ENCODE results near the gene PODXL. TPM values are rescaled to one million over a fixed set of nuclear protein-coding genes. Genes with fewer than 3 reads are reported as not detected.

The PODXL gene
- total RNA-seq, 2 donors from 2014 or later: 11.2 to 14.6 TPM

- no peaks in the 10 kb centered on the region for H3K9me3 ChIP-seq
- H3K27ac ChIP-seq: no peak overlapping the region
- H3K4me3 ChIP-seq: no peak overlapping the region
- TF ChIP-seq CTCF (IDR thresholded peaks at IDR 0.05): no peak
- no peaks in the 10 kb centered on the region for H3K27me3 ChIP-seq
- no peaks in the 10 kb centered on the region for H3K36me3 ChIP-seq
- H3K9ac ChIP-seq (ENCODE audit: low read depth in 2 of 2, low read length in 2 of 2): no peak overlapping the region
- DNase-seq: no peak
- intact Hi-C loops (cut with DNase I): no loop called here
- no peaks in the 10 kb centered on the region for H3K4me1 ChIP-seq
Observed at GRCh38 chr7:131499801-131500200, 56.6 kb downstream of the PODXL start.

DNA sequence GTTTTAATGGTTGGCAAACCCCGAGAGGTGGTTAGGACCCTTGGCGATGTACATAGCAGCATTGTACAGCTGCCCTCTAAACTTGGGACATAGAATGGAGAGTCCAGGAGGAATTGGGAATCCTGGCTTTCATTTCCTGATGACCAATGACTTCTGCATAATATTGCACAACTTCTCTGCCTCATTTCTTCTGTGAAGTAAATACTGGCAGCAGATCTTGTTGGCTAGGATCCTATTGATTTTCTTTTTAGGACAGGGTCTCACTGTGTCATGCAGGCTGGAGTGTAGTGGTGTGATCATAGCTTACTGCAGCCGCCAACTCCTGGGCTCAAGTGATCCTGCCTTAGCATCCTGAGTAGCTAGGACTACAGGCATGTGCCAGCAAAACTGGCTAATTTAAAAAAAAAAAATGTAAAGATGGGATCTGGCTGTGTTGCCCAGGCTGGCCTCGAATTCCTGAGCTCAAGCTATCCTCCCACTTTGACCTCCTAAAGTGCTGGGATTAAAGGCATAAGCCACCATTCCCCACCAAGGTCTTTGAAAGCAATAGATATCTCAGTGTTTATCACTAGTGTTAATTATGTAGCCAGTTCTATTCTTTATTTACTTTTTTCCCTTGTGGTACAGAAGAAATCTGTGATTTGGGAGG, 58.1 kb downstream of the PODXL start:
- Histone ChIP-seq H3K4me3 (no peak overlapping the region), H3K9me3 (no peaks in the 10 kb centered on the region), H3K4me1 (no peaks in the 10 kb centered on the region), H3K9ac (ENCODE audit: low read depth in 2 of 2, low read length in 2 of 2) (no peak overlapping the region), H3K27ac (no peak overlapping the region), H3K36me3 (no peaks in the 10 kb centered on the region), H3K27me3 (no peaks in the 10 kb centered on the region)
- TF ChIP-seq CTCF (IDR thresholded peaks at IDR 0.05): no peak
- intact Hi-C loops (cut with DNase I): no loop called here
- DNase-seq: no peak

- TF ChIP-seq CTCF (IDR thresholded peaks at IDR 0.05): no peak
- no peaks in the 10 kb centered on the region for H3K27me3 ChIP-seq
- no peaks in the 10 kb centered on the region for H3K9me3 ChIP-seq
- H3K4me3 ChIP-seq: no peak overlapping the region
- H3K36me3 ChIP-seq: no peaks in the 10 kb centered on the region
- no peak for DNase-seq
- intact Hi-C loops (cut with DNase I): no loop called here
- H3K9ac ChIP-seq (ENCODE audit: low read depth in 2 of 2, low read length in 2 of 2): no peak overlapping the region
- no peaks in the 10 kb centered on the region for H3K4me1 ChIP-seq
- H3K27ac ChIP-seq: no peak overlapping the region
Observed at GRCh38 chr7:131497454-131497853, 59.0 kb downstream of the PODXL start.

DNA sequence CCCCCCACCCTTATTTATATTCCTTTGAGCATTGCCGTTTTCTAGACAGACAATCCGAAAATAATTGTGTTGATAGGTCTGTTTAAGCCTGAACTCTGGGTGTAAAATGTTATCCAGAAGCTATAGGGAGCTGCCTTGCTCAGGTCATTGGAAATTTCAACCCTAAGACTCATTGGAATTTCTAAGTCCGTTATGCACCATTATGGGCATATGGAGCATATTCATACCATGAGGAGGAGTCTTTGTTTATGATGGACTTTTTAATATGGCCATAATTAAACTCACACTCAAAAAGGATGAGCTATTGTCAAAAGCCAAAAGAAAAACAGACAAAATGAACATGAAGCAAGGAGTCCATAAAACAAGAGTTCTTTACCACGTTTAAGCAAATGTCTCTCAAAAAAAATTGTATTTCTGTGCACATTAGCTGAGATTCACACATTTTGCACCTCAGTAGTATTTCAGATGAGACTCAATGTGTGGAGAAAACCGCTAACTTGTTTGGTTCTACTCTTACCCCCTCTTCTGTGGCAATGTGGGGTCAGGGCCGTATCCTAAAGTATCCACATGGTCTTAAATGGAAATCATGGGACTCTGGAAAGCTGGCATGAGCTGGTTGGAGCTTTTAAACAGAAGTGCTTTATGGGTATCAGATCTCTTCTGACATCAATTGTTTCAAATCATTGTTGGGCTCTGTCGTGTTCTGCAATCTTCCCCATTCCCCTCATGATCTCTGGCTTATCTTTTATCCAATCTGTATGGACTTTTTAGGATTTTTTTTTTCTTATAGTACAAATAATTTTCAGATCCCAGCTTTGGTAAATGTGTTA, 60.5 kb downstream of the PODXL start:
- Histone ChIP-seq H3K4me1 (no peaks in the 10 kb centered on the region), H3K36me3 (no peaks in the 10 kb centered on the region), H3K9me3 (no peaks in the 10 kb centered on the region), H3K4me3 (no peak overlapping the region), H3K27me3 (no peaks in the 10 kb centered on the region), H3K27ac (no peak overlapping the region), H3K9ac (ENCODE audit: low read depth in 2 of 2, low read length in 2 of 2) (no peak overlapping the region)
- intact Hi-C loops (cut with DNase I): no loop called here
- no peak for DNase-seq
- no peak for TF ChIP-seq CTCF (IDR thresholded peaks at IDR 0.05)

DNA sequence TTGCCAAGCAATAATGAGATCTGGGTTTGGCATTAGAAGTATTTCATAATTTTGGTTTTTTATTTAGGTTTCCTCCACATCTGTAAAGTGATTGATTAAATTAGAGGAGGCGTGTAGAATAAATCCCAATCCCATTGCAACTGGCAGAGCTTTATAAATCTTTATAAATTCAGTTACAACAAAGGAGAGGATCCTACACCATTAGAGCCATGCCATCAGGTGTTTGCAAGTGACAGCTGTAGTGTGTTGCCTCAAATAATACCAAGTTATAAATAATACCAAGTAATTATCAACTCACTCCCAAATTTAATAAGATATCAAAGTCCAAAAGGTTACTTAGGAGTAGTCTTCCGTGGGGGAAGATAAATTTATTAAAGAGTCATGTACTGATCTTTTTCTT, 62.2 kb downstream of the PODXL start:
- Histone ChIP-seq H3K9ac (ENCODE audit: low read depth in 2 of 2, low read length in 2 of 2) (no peak overlapping the region), H3K9me3 (no peaks in the 10 kb centered on the region), H3K4me1 (no peaks in the 10 kb centered on the region), H3K27ac (no peak overlapping the region), H3K27me3 (no peaks in the 10 kb centered on the region), H3K4me3 (no peak overlapping the region), H3K36me3 (no peaks in the 10 kb centered on the region)
- TF ChIP-seq CTCF (IDR thresholded peaks at IDR 0.05): no peak
- no peak for DNase-seq
- intact Hi-C loops (cut with DNase I): no loop called here

Data from colonic mucosa (tissue), 4 donors.